WTC11 (cell line): ENCODE results near the gene ZNF700. TPM values are rescaled to one million over a fixed set of nuclear protein-coding genes. Genes with fewer than 3 reads are reported as not detected.

Experiments
- ATAC-seq: fragments of 200-7000 bp; cut with Tn5 transposase; 2 replicates; pipeline ENCODE4 v1.10.0; 2021; ENCODE audit warnings: mild to moderate bottlenecking, moderate library complexity
- CTCF ChIA-PET: fragments of 300-600 bp; sonication (Branson Sonifier 250); formaldehyde crosslinking; loops from one replicate; lab custom pipeline; 2021; ENCODE audit warnings: antibody characterized with exemption; lab: Charles Lee
- POLR2A ChIA-PET: fragments of 350-600 bp; sonication (Branson Sonifier 250); formaldehyde crosslinking; loops from one replicate; lab custom pipeline; 2021; ENCODE audit warnings: antibody characterized with exemption; lab: Charles Lee
- DNase-seq: peaks from one replicate; pipeline ENCODE4 v3.0.0; 2021; ENCODE audit warnings: low spot score
- H3K27ac Mint-ChIP-seq: 2 replicates; pipeline ENCODE4 v1.8.0; 2021; ENCODE audit warnings: mixed read lengths
- H3K27me3 Mint-ChIP-seq: 2 replicates; pipeline ENCODE4 v1.8.0; 2021; ENCODE audit warnings: low read depth, mild to moderate bottlenecking, moderate library complexity, mixed read lengths
- H3K36me3 Mint-ChIP-seq: 2 replicates; pipeline ENCODE4 v1.8.0; 2021; ENCODE audit warnings: mixed read lengths
- H3K4me1 Mint-ChIP-seq: 2 replicates; pipeline ENCODE4 v1.8.0; 2022; ENCODE audit warnings: mixed read lengths
- H3K4me3 Mint-ChIP-seq: 2 replicates; pipeline ENCODE4 v1.8.0; 2021; ENCODE audit warnings: mild to moderate bottlenecking, moderate library complexity, mixed read lengths
- H3K9me3 Mint-ChIP-seq: 2 replicates; pipeline ENCODE4 v1.8.0; 2021; ENCODE audit warnings: mixed read lengths
- ATF3 ChIP-seq: sonication (generic); formaldehyde crosslinking; conservative IDR thresholded peaks from 2 replicates; pipeline ENCODE4 v1.8.1; 2022; ENCODE audit warnings: mild to moderate bottlenecking, missing genetic modification reagents
- ATF6 ChIP-seq: sonication (generic); formaldehyde crosslinking; IDR thresholded peaks from 2 replicates; pipeline ENCODE4 v1.8.1; 2023; ENCODE audit warnings: mild to moderate bottlenecking, missing genetic modification reagents
- CBFB ChIP-seq: sonication (generic); formaldehyde crosslinking; IDR thresholded peaks from 2 replicates; pipeline ENCODE4 v1.8.1; 2022; ENCODE audit warnings: mild to moderate bottlenecking, low read depth, missing genetic modification reagents
- ESRRA ChIP-seq: sonication (generic); formaldehyde crosslinking; IDR thresholded peaks from 2 replicates; pipeline ENCODE4 v1.8.1; 2022; ENCODE audit warnings: mild to moderate bottlenecking, missing genetic modification reagents, borderline replicate concordance
- FOXJ3 ChIP-seq: sonication (generic); formaldehyde crosslinking; IDR thresholded peaks from 2 replicates; pipeline ENCODE4 v1.9.0; 2021; ENCODE audit warnings: missing genetic modification reagents, mild to moderate bottlenecking, borderline replicate concordance
- FOXP1 ChIP-seq: sonication (generic); formaldehyde crosslinking; IDR thresholded peaks from 2 replicates; pipeline ENCODE4 v1.8.0; 2022; ENCODE audit warnings: missing genetic modification reagents, mild to moderate bottlenecking, moderate library complexity, borderline replicate concordance
- HMGXB4 ChIP-seq: sonication (generic); formaldehyde crosslinking; IDR thresholded peaks from 2 replicates; pipeline ENCODE4 v1.8.1; 2023; ENCODE audit warnings: mild to moderate bottlenecking, moderate library complexity, missing genetic modification reagents
- MYBL2 ChIP-seq: sonication (generic); formaldehyde crosslinking; IDR thresholded peaks from 2 replicates; pipeline ENCODE4 v1.8.1; 2023; ENCODE audit warnings: mild to moderate bottlenecking, moderate library complexity, missing genetic modification reagents
- NFATC4 ChIP-seq: fragments of 250-450 bp; sonication (Bioruptor Pico); IDR thresholded peaks from 2 replicates; pipeline ENCODE4 v1.9.0; 2021; ENCODE audit warnings: mild to moderate bottlenecking
- SMAD3 ChIP-seq: sonication (generic); formaldehyde crosslinking; IDR thresholded peaks from 2 replicates; pipeline ENCODE4 v1.8.0; 2022; ENCODE audit warnings: missing genetic modification reagents, mild to moderate bottlenecking, borderline replicate concordance
- TEAD1 ChIP-seq: sonication (generic); formaldehyde crosslinking; IDR thresholded peaks from 2 replicates; pipeline ENCODE4 v1.8.0; 2022; ENCODE audit warnings: mild to moderate bottlenecking, missing genetic modification reagents
- USF2 ChIP-seq: sonication (generic); formaldehyde crosslinking; IDR thresholded peaks from 2 replicates; pipeline ENCODE4 v1.8.1; 2023; ENCODE audit warnings: mild to moderate bottlenecking, missing genetic modification reagents, moderate library complexity
- ZNF263 ChIP-seq: sonication (generic); formaldehyde crosslinking; IDR thresholded peaks from 2 replicates; pipeline ENCODE4 v1.8.1; 2022; ENCODE audit warnings: low read depth, mild to moderate bottlenecking, moderate library complexity, missing genetic modification reagents
- ZNF423 ChIP-seq: fragments of 250-450 bp; sonication (Bioruptor Pico); IDR thresholded peaks from 2 replicates; pipeline ENCODE4 v2.1.2; 2022; ENCODE audit warnings: mild to moderate bottlenecking, moderate library complexity
- ZNF425 ChIP-seq: fragments of 250-450 bp; sonication (Bioruptor Pico); conservative IDR thresholded peaks from 2 replicates; pipeline ENCODE4 v1.9.0; 2021; ENCODE audit warnings: mild to moderate bottlenecking
- total RNA-seq: library from RNA; stranded (reverse); gene quantifications from 3 replicates; pipeline ENCODE4 v1.2.3, GENCODE V29; 2021
- TF ChIP-seq, protein P1 (sequence below): sonication (generic); formaldehyde crosslinking; IDR thresholded peaks from 2 replicates; pipeline ENCODE4 v1.8.1; 2022; ENCODE audit warnings: low read depth, missing genetic modification reagents, borderline replicate concordance
- TF ChIP-seq, protein P2 (sequence below): sonication (generic); formaldehyde crosslinking; IDR thresholded peaks from 2 replicates; pipeline ENCODE4 v1.8.1; 2023; ENCODE audit warnings: mild to moderate bottlenecking, missing genetic modification reagents
- TF ChIP-seq, protein P3 (sequence below): sonication (generic); formaldehyde crosslinking; IDR thresholded peaks from 2 replicates; pipeline ENCODE4 v1.8.0; 2022; ENCODE audit warnings: missing genetic modification reagents
- TF ChIP-seq, protein P4 (sequence below): fragments of 250-450 bp; sonication (Bioruptor Pico); IDR thresholded peaks from 2 replicates; pipeline ENCODE4 v1.9.0; 2021; ENCODE audit warnings: mild to moderate bottlenecking
- TF ChIP-seq, protein P5 (sequence below): fragments of 250-450 bp; sonication (Bioruptor Pico); IDR thresholded peaks from 2 replicates; pipeline ENCODE4 v2.1.2; 2022; ENCODE audit warnings: mild to moderate bottlenecking, moderate library complexity

Gene ZNF700
- total RNA-seq, 1 experiment from 2014 or later, result 9.1 TPM

DNA sequence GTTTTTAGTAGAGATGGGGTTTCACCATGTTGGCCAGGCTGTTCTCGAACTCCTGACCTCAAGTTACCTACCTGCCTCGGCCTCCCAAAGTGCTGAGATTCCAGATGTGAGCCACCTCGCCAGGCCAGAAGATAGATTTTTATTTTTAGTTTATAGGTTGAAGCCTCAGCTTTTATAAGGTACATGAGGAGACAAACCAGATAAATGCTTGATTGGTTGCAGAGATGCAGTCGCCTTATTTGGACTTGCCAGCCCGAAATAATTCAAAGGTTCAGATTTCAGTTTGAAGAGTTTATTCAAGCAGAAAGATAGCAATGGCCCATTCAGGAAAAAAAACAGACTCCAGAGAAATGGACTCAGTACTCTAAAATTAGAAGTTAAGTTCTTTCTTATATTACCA is 34.3 kb upstream of the ZNF700 start:
- Mint-ChIP-seq H3K4me1 (peaks cover 43% of the 10 kb centered on the region), H3K4me3 (peak overlapping the region; percentile 86; the same call in 1 of the 2 replicates), H3K9me3 (peaks cover 28% of the 10 kb centered on the region), H3K36me3 (peaks cover 49% of the 10 kb centered on the region), H3K27me3 (no peaks in the 10 kb centered on the region; the same call in 1 of the 2 replicates)
- ATAC-seq (no peak), DNase-seq (no peak)
- CTCF ChIA-PET, result interaction anchor here (0.6 to 1.4 kb wide), 3 partner anchors 9 to 200 kb away, joined by 3 to 6 read pairs (median 3); partner anchors contain the start of gene ZNF700
- POLR2A ChIA-PET, result no interaction called here
- TF ChIP-seq FOXJ3 (no peak), NFATC4 (no peak), TEAD1 (CRISPR knock-in tag) (no peak), CBFB (CRISPR knock-in tag) (no peak), SMAD3 (CRISPR knock-in tag) (no peak), ATF6 (CRISPR knock-in tag) (no peak), ZNF423 (CRISPR knock-in tag) (no peak), ATF3 (CRISPR knock-in tag) (no peak), ESRRA (no peak), ZNF425 (CRISPR knock-in tag) (no peak), MYBL2 (no peak), USF2 (CRISPR knock-in tag) (no peak), ZNF263 (CRISPR knock-in tag) (no peak), HMGXB4 (CRISPR knock-in tag) (no peak), FOXP1 (CRISPR knock-in tag) (no peak)
- TF ChIP-seq, protein P1, sequence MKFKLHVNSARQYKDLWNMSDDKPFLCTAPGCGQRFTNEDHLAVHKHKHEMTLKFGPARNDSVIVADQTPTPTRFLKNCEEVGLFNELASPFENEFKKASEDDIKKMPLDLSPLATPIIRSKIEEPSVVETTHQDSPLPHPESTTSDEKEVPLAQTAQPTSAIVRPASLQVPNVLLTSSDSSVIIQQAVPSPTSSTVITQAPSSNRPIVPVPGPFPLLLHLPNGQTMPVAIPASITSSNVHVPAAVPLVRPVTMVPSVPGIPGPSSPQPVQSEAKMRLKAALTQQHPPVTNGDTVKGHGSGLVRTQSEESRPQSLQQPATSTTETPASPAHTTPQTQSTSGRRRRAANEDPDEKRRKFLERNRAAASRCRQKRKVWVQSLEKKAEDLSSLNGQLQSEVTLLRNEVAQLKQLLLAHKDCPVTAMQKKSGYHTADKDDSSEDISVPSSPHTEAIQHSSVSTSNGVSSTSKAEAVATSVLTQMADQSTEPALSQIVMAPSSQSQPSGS (CRISPR knock-in tag), result no peak
- TF ChIP-seq, protein P2, sequence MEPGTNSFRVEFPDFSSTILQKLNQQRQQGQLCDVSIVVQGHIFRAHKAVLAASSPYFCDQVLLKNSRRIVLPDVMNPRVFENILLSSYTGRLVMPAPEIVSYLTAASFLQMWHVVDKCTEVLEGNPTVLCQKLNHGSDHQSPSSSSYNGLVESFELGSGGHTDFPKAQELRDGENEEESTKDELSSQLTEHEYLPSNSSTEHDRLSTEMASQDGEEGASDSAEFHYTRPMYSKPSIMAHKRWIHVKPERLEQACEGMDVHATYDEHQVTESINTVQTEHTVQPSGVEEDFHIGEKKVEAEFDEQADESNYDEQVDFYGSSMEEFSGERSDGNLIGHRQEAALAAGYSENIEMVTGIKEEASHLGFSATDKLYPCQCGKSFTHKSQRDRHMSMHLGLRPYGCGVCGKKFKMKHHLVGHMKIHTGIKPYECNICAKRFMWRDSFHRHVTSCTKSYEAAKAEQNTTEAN (CRISPR knock-in tag), result no peak
- TF ChIP-seq, protein P3, sequence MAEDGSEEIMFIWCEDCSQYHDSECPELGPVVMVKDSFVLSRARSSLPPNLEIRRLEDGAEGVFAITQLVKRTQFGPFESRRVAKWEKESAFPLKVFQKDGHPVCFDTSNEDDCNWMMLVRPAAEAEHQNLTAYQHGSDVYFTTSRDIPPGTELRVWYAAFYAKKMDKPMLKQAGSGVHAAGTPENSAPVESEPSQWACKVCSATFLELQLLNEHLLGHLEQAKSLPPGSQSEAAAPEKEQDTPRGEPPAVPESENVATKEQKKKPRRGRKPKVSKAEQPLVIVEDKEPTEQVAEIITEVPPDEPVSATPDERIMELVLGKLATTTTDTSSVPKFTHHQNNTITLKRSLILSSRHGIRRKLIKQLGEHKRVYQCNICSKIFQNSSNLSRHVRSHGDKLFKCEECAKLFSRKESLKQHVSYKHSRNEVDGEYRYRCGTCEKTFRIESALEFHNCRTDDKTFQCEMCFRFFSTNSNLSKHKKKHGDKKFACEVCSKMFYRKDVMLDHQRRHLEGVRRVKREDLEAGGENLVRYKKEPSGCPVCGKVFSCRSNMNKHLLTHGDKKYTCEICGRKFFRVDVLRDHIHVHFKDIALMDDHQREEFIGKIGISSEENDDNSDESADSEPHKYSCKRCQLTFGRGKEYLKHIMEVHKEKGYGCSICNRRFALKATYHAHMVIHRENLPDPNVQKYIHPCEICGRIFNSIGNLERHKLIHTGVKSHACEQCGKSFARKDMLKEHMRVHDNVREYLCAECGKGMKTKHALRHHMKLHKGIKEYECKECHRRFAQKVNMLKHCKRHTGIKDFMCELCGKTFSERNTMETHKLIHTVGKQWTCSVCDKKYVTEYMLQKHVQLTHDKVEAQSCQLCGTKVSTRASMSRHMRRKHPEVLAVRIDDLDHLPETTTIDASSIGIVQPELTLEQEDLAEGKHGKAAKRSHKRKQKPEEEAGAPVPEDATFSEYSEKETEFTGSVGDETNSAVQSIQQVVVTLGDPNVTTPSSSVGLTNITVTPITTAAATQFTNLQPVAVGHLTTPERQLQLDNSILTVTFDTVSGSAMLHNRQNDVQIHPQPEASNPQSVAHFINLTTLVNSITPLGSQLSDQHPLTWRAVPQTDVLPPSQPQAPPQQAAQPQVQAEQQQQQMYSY (CRISPR knock-in tag), result no peak
- TF ChIP-seq, protein P4, sequence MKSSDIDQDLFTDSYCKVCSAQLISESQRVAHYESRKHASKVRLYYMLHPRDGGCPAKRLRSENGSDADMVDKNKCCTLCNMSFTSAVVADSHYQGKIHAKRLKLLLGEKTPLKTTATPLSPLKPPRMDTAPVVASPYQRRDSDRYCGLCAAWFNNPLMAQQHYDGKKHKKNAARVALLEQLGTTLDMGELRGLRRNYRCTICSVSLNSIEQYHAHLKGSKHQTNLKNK (CRISPR knock-in tag), result no peak
- TF ChIP-seq, protein P5, sequence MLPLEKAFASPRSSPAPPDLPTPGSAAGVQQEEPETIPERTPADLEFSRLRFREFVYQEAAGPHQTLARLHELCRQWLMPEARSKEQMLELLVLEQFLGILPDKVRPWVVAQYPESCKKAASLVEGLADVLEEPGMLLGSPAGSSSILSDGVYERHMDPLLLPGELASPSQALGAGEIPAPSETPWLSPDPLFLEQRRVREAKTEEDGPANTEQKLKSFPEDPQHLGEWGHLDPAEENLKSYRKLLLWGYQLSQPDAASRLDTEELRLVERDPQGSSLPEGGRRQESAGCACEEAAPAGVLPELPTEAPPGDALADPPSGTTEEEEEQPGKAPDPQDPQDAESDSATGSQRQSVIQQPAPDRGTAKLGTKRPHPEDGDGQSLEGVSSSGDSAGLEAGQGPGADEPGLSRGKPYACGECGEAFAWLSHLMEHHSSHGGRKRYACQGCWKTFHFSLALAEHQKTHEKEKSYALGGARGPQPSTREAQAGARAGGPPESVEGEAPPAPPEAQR, result no peak
- TF ChIP-seq, all 79 proteins: peak for 0
- H3K27ac Mint-ChIP-seq, result peak overlapping the region; percentile 57
